Umbilical cord (tissue), 2 donors: ENCODE results near the gene RAD51B. TPM values are rescaled to one million over a fixed set of nuclear protein-coding genes. Genes with fewer than 3 reads are reported as not detected.
"Not testable (repeated sequence)": the region's sequence is repeated elsewhere in the genome, so short reads cannot be mapped to it uniquely, and the experiment has no call there.

Source experiments
- DNase-seq: peaks from one replicate; pipeline ENCODE4 v3.0.0-alpha.2; 2015; ENCODE audit warnings: low spot score
- total RNA-seq: library from RNA; depleted of rRNA; stranded (reverse); fragments of >200 nt; gene quantifications from one replicate; pipeline ENCODE4 v1.2.3, GENCODE V29; 2014; ENCODE audit warnings: low replicate concordance; ENCODE audit not compliant: insufficient read depth

The RAD51B gene
- total RNA-seq, 1 donor from 2014 or later, result 34.2 TPM

DNA sequence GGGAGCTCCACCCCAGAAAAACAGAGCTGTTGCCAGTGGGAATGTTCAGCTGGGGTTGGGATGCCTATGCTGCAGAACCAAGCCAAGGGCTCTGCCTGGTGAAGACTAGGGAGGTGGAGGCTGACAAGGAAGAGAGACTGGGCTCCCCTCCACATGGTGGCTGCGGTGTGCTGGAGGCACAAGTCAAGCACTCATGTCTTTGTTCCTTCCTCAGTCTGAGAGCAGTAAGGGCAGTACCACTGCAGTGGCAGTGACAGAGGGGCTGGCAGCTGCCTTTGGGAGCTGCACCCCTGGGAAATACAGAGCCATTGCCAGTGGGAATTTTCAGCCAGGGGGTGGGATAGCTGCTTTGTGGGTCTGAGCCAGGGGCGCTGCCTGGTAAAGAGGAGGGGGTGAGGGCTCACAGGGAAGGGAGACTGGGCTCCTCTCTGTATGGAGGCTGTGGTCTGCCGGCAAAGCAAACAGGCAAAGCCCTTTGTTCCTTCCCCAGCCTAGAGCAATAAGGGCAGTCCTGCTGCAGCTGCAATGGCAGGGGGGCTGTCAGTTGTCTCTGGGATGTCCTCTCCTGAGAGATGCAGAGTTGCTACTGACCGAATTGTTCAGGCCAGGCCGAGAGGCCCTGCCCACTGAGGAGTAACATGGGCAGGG lies 255.9 kb downstream of the RAD51B start:
- DNase-seq, result no peak

DNA sequence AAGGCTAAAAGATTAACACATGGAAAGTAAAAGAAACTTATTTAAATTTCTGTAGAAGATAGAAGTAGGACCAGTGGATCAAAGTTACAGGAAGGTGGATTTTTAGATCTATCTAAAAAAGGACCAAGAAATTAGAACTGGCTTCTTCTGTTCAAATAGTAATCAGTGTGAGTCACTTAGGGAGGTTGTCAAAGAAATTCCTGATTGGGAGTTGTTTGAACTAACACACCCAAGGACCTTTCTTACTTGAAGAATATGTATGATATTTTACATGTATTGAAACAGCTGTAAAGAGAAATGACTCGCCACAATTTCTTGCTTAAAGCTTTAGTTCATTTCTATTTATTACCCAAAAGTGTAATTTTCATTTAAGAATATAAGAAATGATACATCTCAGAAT lies 256.9 kb downstream of the RAD51B start:
- DNase-seq, result no peak

GRCh38 chr14:68079941-68080697 lies 260.5 kb downstream of the RAD51B start:
- DNase-seq, result no peak

GRCh38 chr14:68081489-68081888 lies 261.9 kb downstream of the RAD51B start:
- no peak for DNase-seq

DNA sequence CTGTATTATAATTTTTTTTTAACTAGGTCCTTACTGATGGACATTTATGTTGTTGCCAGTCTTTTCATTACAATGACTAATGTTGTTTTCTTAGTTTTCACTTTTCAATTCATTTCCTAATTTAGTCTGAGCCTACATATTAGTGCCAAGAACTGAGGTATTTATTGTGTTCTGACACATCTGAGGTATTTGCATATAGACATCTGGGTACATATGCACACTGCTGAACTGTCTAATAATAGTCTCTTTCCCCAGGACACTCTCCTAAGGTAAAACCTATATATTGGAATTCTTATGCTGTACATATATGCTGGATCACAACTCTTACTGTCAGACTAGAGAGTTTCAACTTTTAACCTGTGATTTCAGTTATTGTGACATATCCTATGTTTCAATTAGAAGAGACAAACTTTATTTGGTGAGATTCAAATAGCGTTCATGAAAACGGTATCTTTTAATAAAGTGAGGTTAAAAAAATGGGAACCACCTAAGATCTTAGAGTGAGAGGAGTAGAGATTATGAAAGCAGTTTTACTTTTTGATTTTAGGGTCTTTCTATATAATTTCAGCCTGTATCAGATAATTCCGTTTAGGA lies 263.2 kb downstream of the RAD51B start:
- no peak for DNase-seq

DNA sequence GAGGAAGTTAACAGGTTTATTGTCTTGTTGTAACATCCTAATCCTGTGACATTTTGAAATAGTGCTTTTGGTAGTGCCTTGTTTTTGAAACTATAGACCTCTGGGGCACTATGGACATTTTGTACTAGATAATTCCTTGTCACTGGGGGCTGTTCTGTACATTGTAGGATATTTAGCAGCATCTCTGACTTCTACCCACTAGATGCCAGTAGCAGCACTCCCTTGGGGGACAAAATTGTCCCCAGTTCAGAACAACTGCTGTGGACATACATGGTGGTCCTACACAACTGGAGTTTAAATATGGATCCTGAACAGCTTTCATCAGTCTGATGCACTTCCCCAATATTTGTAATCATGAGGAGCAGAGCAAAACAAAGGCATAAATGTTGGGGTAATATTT lies 264.7 kb downstream of the RAD51B start:
- peak; percentile 31 for DNase-seq

- no peak for DNase-seq
Observed at GRCh38 chr14:68085742-68086141, 266.2 kb downstream of the RAD51B start.

DNA sequence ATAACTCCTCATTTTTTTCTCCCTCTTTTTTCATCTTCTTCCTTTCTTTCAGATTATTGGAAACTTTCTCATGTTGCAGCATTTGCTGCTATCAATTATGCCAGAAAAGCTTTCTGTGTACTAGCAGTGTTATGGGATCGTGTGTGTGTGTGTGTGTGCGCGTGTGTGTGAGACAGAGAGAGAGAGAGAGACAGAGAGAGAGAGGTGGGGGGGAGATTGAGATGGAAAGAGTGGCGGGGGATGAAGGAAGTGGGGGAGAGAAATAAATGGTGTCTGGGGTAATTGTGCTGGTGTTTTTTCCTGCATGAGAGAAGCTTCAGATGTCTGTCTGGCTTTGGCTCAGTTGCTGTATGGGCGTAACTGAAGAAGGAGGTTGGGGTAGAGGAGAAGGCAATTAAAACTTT lies 268.9 kb downstream of the RAD51B start:
- peak; percentile 48 for DNase-seq

DNA sequence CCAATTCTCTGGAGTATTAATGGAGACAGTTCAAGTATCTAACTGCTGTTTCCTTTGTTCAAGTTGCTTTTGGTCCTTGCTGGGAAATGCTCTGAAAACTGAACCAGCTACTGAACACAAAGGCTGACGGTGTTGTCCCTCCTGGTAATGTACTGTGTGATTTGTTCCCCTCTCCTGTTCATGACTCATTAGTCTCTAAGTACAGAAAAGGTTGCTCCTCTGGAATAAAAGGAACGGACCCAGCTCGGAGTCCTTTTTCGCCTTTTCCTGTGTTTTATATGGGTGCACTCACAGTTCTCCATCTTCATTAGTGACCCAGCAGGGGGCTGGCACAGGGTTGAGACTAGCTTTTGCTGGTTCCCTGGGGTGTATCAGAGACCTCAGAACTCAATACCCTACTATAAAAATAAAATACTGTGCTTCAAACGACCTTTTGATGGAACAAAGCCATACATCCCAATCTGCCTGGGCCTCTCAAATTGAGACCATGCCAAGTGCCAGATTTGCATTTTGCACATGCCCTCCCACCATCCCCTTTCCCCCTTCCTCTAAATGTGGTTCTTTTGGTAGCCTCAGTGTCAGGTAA lies 269.7 kb downstream of the RAD51B start:
- DNase-seq, result peak; percentile 51

DNA sequence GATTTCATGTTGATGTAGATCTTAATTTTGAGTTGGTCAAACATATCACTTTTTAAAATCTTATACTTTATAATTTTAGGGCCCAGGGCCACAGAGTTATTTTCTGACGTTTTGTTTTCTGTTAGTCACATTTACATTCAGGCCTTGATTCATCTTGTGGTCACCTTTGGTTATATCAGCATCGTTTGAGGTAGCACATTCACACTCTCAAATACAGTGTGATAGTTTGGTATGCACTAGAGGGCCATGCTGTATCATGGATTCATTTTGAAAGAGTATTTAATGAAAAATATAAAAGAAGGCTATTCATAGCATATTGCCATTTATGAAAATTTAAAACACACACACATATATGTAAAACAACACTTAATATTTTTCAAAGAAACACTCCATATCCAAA lies 274.6 kb downstream of the RAD51B start:
- DNase-seq, result no peak

DNA sequence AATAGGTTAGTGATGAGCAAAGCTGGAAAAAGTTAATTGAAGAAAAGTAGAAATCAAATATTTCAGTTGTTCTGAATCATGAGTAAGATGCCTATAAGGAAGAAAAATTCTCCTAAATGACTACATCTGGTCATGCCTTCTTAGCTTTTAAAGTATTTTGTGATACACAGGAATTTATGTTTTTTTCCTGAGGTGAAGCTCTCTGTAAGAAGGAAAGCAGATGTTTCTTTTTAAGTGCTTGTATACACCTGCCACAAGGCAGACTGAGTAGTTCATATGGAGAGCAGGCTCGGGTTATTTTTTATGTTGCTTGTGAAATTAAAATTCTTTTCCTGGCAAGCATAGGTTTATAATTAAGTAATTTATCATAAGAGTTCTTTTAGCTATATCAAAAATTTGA lies 275.2 kb downstream of the RAD51B start:
- no peak for DNase-seq

- no peak for DNase-seq
Observed at GRCh38 chr14:68097727-68098126, 278.1 kb downstream of the RAD51B start.

DNA sequence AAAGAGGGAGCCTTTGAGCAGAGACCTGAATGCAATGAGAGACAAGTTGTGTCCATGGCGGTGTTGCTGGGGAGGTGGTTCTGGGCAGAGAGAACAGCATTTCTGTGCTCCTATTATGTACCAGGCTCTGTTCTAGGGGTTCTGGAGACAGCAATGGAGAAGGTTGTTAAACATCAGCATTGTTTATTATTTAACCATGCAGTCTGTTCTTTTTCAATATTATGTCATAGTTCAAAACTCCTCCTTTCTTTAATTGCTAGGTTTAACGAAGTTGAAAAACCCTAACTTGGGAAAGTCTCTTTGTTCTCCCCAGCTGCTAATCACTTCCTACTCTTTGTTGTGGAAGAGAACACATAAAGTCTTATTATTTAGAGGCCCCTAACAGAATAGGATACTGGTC lies 279.3 kb downstream of the RAD51B start:
- no peak for DNase-seq

- DNase-seq, result no peak
Observed at GRCh38 chr14:68099495-68100045, 280.0 kb downstream of the RAD51B start.

DNA sequence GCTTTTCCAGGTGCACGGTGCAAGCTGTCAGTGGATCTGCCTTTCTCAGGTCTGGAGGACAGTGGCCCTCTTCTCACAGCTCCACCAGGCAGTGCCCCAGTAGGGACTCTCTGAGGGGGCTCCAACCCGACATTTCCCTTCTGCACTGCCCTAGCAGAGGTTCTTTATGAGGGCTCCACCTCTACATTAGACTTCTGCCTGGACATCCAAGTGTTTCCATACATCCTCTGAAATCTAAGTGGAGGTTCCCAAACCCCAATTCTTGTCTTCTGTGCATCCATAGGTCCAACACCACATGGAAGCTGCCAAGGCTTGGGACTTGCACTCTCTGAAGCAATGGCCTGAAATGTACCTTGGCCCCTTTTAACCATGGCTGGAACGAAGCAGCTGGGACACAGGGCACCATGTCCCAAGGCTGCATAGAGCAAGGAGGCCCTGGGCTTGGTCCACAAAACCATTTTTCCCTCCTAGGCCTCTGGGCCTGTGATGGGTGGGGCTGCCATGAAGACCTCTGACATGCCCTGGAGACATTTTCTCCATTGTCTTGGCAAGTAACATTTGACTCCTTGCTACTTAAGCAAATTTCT lies 282.2 kb downstream of the RAD51B start:
- not testable (repeated sequence) for DNase-seq

GRCh38 chr14:68103853-68104252 lies 284.3 kb downstream of the RAD51B start:
- DNase-seq, result peak; percentile 91

GRCh38 chr14:68104518-68104917 lies 284.9 kb downstream of the RAD51B start:
- DNase-seq, result peak; percentile 96

GRCh38 chr14:68105816-68106215 lies 286.2 kb downstream of the RAD51B start:
- DNase-seq, result peak; percentile 38

GRCh38 chr14:68106456-68106855 lies 286.9 kb downstream of the RAD51B start:
- no peak for DNase-seq

- DNase-seq, result no peak
Observed at GRCh38 chr14:68106905-68107304, 287.3 kb downstream of the RAD51B start.

DNA sequence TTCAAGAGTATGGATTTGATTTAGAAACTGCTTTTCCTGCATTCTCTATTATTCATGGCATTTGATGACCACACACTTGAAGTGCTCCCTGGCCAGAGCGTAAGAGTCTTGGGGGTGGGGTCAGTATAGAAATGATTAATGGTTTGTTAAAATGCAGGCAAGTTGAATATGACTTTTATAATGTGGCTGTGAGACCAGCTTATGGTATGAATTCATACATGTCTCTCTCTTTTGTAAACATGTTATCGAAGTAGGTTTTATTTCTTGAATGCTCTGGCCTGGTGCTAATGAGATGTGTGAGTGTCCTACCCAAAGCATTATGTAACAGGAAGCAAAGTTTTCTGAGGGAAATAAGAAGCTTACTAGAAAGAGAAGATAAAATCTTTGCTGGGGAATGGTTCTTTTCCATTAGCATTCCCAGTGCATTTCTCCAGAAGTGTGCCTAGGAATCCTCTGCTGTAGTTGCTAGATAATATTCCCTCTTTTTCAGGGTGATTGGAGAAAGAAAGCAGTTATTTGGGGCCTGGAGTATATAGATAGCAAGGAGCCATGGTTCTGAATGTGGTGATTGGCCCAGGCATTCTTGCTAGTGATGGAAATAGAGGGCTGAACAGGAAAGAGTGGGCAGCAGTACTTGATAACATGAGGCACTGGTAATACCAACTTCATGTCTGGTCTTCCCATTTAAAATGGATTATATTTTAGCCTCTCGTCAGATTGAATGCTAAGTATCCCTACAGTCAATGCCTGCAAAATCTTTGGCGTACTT lies 289.7 kb downstream of the RAD51B start:
- peak; percentile 23 for DNase-seq
